Hypothalamus (tissue), 51 donors: ENCODE measurements around the gene TEX26.

ENCODE experiments used
- DNase-seq, 51 donors: peaks; one replicate each; lab custom pipeline; 2025; lab: John Stamatoyannopoulos, UW

Gene TEX26

GRCh38 chr13:30932481-30933353 is at the start of gene TEX26:
Gene TEX26 (plus strand): TSS chr13:30932656. CDS start chr13:30932716, 60 bp downstream.
- peak in 31 of 51 donors; percentile 5 to 73 (median 33) for DNase-seq

DNA sequence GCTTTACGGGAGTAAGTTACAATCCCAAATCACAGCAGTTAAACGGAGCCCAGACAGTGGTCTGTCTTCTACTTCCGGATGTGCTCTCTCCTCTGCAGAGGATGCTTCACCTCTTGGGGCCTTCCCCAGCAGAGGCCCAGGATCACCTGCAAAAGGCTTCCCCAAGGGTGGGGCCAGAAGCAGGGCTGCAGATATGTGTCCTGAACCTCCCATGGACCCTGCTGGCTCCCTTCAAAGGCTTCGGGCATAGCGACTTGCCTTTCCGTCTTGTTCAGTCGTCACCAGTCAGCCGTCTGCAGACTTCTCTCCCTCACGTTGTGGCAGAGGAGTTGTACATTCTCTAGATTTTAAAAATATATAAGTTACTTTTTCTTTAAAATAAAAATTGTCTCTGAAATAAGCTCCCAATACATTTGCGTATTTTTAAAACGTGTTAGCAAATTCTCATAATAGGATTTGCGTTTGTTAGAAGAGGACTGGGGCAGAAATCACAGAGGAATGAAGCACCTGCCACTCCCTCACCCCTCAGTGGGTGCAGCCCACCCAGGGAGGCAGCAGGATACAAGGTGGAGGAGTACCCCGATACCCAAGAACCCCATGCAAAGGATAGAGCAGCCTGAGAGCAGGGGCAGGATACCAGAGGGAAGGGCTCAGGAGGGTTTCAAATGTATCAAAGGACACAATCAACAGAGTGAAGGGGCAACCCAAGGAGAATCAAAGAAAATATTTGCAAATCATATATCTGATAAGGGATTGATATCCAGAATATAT is 49.3 kb upstream of the TEX26 start:
- no peak for DNase-seq

GRCh38 chr13:30884543-30884942 is 47.9 kb upstream of the TEX26 start:
- DNase-seq = no peak

DNA sequence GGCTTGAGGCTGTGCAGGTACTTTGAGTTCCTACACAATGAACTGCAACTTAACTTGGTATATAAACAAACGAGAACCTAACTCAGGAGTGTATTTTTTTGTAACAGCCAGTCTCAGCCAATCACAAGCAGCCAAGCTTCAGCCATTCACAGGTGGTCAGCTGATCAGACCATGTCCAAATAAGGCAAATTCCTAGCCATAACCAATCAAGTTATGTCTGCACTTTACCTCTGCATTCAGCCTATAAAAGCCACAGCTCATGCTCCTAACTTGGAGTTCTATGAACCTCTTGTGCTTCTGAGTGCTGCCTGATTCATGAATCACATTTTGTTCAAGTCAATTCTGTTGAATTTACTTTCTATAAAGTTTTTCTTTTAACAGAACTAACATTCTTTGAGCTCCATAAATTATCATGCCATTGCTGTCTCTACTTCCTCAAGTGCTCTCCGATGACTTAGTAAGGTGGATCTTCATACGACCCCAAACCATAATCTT is 43.2 kb upstream of the TEX26 start:
- DNase-seq = no peak

DNA sequence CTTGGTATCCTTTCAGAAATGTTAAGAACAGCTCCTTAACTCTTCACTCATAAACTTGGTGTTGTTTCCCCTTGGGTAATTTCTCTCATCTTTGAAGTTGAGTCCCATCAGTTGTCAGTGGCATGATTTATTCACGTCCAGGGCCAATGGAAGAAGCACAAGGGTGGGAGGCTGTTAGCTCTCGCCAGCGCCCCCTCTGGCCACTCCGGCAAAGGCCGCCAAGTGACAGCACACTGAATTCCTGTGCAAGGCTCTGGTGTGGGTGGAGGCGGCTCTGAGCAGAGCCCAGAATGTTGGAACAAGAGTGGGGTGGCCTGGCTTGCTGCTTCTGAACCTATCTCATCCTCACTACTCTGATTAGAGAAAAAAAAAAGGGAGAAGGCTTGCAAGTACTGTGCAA is 39.5 kb upstream of the TEX26 start:
- DNase-seq = no peak

DNA sequence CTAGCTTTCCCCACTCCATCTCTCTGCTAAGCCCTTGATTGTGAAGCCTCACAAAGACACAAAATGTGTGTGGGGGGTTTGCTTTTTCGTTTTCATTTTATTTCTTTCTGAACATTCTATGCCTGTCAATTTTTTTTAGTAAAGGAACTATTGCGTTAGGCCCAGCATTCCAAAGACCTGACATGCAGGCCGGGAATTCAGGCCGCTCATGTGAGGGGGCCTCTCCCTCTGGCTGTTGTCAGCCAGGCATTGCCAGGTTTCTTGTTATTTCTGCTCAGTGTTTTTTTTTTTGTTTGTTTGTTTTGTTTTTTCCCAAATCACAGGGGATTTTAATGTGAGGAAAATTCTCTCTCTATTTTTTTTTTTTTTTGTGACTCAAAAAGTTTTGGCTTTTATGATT is 36.7 kb upstream of the TEX26 start:
- no peak for DNase-seq

GRCh38 chr13:30898070-30898469 is 34.4 kb upstream of the TEX26 start:
- no peak for DNase-seq

- no peak for DNase-seq
Measured at GRCh38 chr13:30898678-30899241, 33.7 kb upstream of the TEX26 start.

- no peak for DNase-seq
Measured at GRCh38 chr13:30900436-30900835, 32.0 kb upstream of the TEX26 start.

DNA sequence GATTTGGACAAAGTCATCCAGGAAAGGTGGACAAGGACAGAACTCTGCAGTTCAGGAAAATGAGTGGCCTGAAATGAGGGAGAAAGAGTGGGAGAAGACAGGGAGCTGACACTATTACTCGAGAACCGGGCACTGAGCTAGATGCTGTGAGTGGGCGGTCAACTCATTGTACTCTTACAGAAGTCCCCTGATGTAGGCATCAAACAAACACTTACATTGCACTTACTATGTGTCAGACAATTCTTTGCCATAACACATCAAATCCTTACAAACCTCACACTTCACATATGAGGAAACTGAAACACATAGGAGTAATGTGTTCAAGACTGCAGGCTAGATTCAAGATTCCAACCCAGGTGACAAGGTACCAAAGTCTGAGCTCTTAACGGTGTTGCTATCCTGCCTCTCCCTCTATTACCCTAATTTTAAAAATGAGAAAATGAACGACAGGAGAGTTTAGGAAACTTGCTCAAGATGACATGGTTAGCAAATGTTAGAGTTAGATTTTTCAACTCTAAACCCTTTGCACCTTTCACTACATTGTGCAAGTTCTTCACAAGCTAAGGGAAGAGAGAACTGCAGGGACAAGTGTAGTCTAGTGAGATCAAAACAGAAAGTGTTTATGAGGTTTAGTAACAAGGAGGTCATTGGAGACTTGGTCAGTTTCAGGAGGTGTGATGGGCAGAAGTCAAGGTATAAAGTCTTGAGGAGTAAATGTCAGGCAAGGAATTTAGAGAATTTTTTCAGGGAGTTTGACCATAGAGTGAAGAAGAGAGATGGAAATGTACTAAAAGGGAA is 31.3 kb upstream of the TEX26 start:
- no peak for DNase-seq

DNA sequence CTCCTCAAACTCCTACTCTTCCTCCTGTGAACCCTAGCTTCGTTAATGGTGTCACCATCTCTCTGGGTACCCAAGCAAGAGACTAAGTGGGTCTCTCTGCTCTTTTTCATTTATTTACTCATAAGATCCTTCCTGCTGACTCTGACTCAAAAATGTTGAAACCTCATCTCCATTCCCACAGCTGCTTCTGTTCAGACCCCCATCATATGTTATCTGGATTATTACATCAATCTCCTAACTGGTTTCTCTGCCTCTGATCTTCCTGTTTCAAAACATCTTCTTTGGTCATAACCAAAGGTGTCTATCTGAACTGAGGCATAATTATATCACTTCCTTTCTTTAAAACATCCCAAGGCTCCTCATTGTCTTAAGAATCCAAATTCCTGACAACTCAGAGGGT is 28.4 kb upstream of the TEX26 start:
- DNase-seq = no peak

DNA sequence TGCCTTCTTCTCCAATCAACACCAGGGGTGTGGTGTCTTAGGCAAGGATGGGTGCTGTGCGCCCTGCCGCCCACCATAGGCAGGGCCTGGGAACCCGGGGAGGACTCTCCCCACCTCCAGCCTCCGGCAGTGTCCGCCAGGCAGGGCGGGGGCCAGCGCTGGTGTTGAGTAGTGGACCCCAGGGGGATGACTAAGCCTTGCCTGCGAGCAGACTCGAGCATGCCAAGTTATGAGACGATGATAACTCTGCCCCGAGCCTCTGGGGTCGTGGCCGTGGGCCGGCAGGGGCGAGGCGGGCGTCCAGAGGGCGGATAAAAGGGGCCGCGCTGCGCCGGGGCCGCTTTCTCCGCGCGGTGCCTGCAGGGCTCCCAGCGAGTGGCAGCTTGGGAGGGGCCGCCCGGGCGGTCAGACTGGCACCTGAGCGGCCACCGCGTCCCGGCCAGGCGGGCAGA is 26.5 kb upstream of the TEX26 start, which contains the start of gene MEDAG:
MEDAG (plus strand) TSS at position 340 of the 452 bp plus-strand sequence. CDS start 245 bp downstream, outside the sequence.
- no peak for DNase-seq

DNA sequence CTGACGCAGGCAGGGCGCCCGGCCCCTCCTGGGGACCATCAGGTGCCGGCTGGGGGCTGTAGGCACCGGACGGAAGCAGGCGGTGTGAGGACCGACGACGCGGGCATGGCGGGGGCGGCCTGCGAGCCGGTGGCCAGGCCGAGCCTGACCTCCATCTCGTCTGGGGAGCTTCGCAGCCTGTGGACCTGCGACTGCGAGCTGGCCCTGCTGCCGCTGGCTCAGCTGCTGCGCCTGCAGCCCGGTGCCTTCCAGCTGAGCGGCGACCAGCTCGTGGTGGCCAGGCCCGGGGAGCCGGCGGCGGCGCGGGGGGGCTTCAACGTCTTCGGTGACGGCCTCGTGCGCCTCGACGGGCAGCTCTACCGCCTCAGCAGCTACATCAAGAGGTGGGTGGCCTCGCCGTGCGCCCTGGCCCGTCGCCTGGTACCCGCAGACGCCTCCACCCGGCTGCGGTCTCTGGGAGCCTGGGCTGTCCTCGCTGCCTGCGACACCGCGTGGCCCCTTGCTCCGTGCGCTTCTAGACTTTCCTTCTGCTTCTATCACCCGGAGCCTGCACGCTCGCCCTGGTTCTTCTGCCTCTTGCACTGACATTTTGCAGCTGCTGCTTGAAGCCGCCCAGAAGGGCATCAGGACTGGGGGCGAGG is 25.9 kb upstream of the TEX26 start:
- DNase-seq = no peak

DNA sequence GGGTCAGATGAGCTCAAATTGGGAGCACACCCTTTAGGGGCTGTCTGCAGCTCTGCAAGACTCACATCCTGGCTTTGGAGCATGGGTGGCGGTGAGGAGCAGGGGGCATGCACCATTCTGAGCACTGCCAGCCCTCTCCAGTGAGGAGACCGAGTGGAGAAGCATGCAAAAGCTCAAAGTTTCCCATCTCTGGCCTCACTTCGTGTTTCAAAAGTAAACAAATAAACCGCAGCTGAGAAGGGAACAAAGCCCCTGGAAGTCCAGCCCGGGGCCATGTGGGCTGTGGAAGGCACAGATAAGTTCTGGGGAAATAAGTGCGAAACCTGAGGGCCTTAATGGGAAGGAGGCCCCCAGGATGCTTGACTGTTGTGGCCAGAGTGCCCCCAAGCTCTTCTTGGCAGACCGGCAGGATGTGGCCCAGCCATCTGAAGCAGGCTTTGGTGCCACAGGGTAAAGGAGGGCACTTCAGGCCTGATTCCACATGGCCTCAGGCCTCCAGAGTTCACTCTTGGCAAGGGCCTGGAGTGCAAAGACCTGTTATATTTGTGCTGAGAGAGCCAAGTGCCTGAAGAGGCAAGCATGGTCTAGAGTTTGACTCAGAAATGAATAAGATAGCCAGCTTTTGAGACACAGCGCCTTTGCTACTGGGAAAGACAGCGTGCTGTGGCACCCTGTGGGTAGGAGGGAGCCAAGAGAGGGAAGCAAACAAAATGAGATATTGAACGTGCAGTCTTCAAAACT is 25.2 kb upstream of the TEX26 start:
- peak in 2 of 51 donors; percentile 20 to 52 for DNase-seq

- DNase-seq = peak in 1 of 51 donors; percentile 24
Measured at GRCh38 chr13:30908416-30908980, 24.0 kb upstream of the TEX26 start.

DNA sequence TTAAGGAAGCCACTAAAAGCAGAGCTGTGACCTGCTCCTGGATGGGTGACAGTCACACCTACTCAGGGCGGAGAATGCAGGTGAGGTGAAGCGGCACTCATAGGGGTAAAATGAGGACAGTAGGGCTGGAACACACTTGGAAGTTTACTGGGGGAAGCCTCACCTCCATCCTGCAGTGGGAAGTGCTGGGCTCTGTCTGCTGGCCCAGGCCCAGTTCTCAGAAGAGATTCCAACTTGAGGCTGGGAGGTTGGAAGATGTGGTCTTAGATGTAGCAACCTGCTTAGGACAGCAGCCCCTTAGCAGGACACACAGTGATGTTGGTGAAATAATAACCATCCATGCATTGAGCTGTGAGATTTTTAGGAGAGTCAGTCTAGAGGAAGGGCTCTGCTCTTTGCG is 21.8 kb upstream of the TEX26 start:
- DNase-seq = no peak

DNA sequence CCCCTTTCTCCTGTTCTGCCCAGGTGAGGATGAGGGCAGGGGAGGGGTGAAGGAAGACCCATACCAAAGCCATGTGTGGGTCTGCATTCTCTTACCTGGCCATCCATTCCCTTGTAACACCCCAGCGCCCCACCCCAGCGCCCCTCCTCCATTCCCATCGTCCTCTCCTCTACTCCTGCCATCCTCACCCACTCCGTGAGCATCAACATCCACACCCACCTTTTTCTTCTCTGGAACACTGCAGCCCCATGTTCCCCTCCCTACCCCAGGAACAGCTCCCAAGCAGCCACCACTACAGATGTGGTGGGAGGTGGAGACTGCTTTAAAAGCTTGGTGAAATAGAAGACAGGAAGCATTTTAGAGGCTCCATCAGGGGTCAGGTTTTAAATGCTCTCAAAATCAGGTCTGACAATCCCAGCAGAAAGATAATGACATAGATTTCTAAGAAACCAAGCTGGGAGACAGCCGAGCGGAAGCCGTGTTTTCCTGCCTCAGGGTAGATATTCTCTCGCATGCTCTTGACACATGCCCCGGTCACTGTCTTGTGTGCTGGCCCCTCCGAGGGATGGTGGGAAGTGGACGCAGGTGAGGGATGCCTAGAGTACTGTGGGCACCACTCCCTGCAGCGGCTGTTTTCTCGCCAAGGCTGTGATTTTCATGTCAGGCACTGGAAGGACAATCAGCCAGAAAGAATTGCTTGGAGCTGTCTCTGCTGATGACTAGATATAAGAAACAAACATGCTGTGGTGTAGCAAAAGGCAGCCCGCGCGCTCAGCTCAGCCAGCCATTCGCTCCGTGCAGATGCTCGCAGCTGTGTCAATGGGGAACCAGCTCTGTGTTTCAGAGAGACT is 16.5 kb upstream of the TEX26 start:
- DNase-seq = peak in 3 of 51 donors; percentile 13 to 23 (median 19)

GRCh38 chr13:30916991-30917390 is 15.5 kb upstream of the TEX26 start:
- DNase-seq = no peak
